ENCODE data around the gene HIBCH.
"Not testable (repeated sequence)": the region's sequence is repeated elsewhere in the genome, so short reads cannot be mapped to it uniquely, and the experiment has no call there.

The HIBCH gene

DNA sequence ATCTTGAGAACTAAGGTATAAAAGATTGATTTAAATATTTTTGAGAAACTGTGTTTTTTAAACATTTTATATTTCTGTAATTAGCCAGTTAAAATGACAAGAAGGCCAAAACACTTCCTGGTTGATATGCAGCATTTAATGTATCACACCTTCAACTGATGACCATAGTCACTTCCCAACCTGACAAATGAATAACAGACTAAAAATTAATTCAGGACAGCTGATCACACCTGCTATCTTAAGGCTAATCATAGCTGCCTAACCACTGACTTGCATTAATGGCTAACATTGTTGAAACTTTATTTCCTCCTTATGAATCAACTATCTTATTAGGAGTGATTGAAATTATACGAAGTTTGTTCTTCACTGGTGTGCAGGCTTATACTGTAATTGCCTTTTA is 131.3 kb downstream of the HIBCH start:
- no peak for DNase-seq (ENCODE audit: low spot score)

DNA sequence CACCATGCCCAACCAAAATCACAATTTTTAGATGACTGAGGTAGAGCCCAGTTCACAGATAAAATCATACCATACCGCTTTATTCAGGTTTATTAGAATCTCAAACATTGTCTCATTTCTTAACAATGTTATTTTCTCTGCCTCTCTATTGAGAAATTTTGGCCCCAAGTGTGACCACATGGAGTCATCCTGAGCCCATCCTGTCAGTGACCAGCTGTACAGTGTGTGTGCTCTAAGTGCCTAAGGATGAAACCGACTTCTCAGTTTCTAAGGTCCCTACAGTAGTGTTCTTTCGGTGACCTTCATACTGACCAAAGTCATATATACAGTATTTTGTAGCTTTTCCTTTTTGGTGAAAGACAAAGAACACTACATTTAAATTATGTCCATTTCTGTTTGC is 133.4 kb downstream of the HIBCH start:
- DNase-seq (ENCODE audit: low spot score) = no peak

GRCh38 chr2:190185380-190185779 is 134.2 kb downstream of the HIBCH start:
- no peak for DNase-seq (ENCODE audit: low spot score)

DNA sequence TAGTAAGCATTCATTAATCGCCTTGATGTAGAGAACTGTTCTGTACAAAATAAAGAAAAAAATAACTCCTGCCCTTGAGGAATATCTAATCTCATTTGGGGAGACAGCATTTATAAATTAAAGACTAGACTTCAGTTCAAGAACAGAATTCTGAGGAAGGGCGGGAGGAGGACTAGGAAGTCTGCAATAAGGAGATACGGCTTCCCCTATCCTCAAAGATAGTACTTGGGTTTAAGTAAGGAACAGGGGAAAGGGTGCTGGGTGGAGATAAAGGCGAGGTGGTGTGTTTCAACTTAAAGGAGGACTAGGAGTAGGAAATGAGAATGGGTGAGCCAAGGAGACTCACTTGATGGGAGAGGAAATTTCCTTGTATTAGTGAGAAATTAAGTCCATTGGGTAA is 135.2 kb downstream of the HIBCH start:
- DNase-seq (ENCODE audit: low spot score) = no peak

DNA sequence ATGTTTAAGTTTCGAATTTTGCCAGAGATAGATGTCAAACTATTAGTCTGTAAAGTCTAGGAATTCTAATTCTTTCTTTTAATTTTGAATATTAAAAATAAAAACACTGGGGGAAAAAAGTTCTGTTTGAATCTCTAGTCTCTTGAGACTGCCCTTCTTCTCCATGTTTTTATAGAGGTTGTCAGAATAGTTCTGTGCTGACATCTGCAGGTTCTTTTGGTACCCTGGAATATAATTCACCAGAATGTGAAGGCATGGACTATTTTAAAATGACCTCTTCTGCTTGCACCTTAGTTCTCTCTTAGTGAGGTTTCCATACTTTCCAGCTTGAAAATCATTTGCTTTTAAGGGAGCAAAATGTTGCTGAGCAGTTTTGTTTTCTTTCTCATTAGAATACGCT is 136.1 kb downstream of the HIBCH start:
- no peak for DNase-seq (ENCODE audit: low spot score)

- no peak for DNase-seq (ENCODE audit: low spot score)
Measured at GRCh38 chr2:190182071-190182524, 137.5 kb downstream of the HIBCH start.

DNA sequence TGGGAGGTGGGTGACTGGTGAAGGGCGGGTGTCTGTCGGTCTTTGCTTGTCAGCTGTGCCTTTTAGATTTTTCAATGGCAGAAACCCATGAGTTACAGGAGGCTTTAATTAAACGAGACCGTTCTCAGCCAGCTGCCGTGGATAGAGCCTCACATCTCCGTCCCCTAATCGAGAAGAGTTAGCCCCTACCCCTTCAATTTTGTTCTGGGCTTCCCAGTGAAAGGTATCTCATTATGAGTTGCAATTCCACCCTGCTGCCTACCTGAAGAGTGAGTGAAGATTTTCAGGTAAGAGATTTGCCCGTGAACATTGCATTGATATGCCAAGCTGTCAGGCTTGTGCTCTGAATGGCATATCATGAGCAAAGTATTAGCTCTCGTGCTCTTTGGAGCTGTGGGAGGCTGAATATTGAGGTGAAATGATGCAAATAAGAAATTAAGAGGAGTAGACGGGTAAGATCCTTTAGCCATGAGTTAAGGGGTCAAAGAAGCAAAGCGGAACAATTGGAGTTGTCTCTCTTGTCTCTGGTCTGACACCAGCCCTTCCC is 138.4 kb downstream of the HIBCH start:
- DNase-seq (ENCODE audit: low spot score) = no peak

DNA sequence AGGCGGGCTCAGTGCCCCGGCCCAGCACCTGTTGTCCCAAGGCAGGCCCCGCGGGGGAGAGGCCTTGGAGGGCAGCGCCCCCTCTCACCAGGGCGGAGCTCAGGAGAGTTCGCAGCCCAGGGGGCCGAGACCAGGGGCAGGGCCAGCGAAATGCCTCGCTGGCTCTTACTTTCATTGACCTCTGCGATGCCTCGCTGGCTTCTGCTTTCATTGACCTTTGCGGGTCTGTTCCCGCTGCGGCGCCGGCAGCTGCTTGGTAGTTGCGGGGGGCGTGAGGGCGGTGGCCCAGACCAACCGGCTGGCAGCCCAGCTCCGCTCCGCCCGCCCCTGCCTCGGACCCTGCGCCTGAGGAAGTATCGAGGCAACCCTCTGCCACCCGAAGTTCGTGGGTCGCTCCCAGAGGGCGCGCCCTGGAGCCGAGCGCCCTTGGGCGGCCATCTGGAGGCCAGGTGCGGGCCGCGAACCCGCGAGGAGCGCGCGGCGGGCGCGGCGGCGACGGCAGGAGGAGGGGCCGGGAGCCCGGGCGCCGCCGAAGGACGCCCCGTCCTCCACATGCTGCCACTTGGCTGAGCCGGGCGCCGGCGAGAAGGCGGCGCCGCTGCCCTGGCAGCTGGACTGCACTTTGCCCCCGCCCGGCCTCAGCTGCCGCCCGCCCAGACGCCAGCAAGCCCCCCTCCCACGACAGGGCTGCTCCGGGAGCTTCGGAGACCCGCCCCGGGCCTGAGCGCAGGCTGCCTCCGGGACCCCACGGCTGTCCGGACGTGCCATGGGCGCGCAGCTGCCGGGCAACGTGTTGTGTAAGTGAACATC is 139.1 kb downstream of the HIBCH start:
- DNase-seq (ENCODE audit: low spot score) = peak; percentile 10

DNA sequence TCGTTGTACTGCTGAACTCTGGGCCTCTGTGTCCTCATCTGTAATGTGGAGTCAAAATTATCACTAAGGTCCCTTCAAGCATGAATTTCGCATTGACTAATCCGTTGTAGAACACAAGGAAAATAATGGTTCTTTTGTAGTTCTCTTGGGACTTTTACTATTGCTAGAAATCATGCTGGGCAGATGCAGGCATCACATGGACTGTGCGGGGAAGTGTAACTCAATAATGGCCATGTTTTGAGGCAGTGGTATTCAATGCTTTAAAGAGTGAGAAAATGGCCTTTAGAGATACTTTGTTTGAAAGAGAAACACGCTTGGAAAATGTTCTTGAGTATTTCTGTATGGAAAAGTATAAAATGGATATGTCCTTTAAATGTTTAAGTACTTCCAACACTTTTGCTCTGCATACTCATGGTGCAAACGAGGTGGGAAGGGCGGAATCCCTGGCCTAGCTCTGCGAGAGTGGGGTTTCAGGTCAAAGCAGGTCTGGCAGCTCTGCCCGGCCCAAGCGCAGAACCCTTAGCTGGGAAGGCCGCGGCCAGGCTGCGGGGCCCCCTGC is 139.8 kb downstream of the HIBCH start:
- no peak for DNase-seq (ENCODE audit: low spot score)

DNA sequence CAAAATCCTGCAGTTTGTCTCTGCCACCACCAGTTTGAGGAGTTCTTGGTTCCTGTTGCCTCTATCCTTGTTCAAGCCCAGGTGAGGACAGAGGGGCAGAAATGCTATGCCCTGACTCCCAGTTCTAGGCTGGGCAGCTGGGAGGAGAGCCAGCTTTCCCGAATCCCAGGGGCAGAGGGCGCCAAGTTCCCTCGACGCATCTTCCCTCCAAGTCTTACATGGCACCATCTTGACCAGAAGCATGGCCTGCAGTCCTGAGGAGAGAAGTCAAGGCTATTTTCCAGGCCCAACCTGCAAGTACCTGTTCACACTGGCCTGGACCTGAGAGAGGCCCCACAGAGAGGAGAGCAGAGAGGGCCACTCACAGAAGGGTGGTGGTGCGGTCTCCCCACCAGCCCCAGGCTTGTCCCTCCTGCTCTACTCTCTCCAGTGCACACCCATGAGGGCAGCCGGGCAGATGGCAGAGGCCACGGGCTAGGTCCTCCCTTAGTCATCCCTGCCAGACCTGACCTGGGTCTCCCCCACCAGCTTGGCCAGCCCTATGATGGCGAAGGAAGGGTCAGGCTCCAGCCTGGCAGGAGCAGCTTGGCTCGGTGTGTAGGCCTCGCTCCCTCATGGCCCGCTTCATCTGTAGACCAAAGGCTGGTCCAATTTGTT is 141.4 kb downstream of the HIBCH start:
- no peak for DNase-seq (ENCODE audit: low spot score)

GRCh38 chr2:190177249-190178040 is 142.2 kb downstream of the HIBCH start:
- DNase-seq (ENCODE audit: low spot score) = no peak

- no peak for DNase-seq (ENCODE audit: low spot score)
Measured at GRCh38 chr2:190173392-190173791, 146.2 kb downstream of the HIBCH start.

GRCh38 chr2:190170673-190171072 is 149.0 kb downstream of the HIBCH start:
- no peak for DNase-seq (ENCODE audit: low spot score)

GRCh38 chr2:190169221-190170072 is 150.2 kb downstream of the HIBCH start:
- no peak for DNase-seq (ENCODE audit: low spot score)

- DNase-seq (ENCODE audit: low spot score) = no peak
Measured at GRCh38 chr2:190167702-190168101, 151.9 kb downstream of the HIBCH start.

DNA sequence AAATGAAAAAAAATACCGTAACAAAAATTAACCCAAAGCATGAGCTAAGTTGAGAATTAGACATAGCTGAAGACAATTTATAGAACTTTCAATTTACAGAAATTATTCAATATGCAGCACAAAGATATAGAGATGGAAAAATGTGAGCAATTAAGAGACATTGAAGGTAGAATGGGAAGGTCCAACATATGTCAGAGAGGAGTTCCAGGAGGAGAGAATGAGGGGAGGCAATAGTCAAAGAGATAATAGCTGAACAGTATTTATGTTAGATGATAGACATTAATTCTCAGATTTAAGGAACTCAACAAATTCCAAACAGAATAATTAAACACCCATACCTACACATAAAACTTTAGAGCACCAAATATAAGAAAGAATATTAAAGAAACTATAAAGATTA is 154.1 kb downstream of the HIBCH start:
- DNase-seq (ENCODE audit: low spot score) = no peak

DNA sequence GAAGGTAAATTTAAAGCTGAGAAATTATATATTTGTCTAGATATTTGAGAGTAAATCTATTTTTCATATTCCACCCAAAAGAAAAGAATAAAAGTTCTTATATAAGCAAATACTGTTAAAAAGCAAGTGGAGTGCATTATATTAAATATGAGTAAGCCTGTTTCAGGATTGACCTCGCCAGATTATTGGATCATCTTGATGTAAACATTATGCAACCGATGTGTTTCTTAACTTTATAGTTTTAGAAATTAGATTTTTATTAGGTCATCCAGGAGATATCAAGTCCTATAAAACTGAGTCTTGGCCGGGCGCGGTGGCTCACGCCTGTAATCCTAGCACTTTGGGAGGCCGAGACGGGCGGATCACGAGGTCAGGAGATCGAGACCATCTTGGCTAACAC is 156.8 kb downstream of the HIBCH start:
- DNase-seq (ENCODE audit: low spot score) = no peak

GRCh38 chr2:190159453-190159852 is 160.2 kb downstream of the HIBCH start:
- no peak for DNase-seq (ENCODE audit: low spot score)

DNA sequence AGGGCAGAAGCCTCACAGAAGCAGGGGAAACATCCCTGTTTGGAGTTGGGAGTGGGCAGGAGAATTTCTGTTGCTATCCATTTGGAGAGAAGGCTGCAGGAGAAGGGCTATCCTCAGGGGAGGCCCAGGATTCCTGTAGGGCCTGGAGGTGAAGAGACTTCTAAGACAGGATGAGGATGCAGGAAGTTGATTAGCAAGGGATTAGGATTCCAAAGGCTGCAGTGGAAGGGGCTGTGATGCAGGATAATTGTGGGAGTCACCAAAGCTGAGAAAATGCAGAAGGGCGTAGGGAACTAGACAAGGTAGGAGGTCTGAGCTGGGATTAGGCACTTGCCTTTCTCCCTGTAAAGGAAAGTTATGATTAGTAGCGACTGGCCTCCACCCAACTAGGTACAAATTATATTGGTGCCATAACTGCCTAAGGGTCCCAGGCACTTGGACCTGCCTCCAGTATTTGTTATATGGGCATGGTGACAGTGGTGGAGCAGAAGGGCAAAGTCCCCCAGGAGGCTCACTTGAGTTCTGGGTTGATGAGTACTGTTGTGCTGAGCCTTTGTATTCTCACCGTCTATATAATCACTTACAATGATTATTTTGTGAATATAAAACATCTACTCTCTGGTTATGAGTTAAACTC is 160.7 kb downstream of the HIBCH start:
- no peak for DNase-seq (ENCODE audit: low spot score)

DNA sequence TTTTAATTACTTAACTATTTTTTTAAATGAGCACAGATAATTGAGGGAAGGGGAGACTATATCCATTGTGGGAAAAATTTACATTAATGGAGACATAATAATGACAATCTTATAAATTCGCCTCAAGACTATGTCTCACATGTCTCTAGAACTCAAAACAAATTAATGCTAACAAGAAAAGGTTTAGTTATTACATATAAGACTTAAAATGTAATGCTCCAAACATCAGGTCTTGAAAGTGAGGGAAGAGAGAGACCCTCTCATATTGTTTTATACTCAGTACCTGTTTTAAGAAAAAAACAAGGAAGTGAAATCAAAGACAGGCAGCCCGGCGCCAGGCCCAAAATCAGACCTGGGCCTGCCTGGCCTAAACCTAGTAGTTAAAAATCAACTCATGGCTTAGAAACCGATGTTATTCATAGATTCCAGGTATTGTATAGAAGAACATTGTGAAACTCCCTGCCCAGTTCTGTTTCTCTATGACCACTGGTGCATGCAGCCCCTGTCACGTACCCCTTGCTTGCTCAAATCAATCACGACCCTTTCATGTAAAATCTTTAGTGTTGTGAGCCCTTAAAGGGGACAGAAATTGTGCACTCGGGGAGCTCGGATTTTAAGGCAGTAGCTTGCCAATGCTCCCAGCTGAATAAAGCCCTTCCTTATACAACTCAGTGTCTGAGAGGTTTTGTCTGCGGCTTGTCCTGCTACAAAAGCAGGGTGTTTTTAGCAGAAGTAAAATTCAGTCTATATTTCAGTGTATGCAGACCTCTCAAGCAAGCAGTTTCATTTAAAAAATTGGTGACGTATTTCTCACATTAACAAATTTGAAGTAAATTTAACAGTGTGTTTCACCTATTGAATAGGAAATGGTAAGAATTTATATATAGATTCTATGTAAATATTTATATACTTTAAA is 161.8 kb downstream of the HIBCH start:
- not testable (repeated sequence) for DNase-seq (ENCODE audit: low spot score)

All from activated CD4-positive, alpha-beta T cell treated with anti-CD3 and anti-CD28 coated beads, Interleukin-2, Interleukin-4, amounts not matched to agents 100 ng/mL and 50 ng/mL, durations not matched to agents 16 hours and 8 hours (primary cell).